Smooth muscle cell (in vitro differentiated cells): ENCODE results near the gene LCN6. TPM values are rescaled to one million over a fixed set of nuclear protein-coding genes. Genes with fewer than 3 reads are reported as not detected.
"Not testable (repeated sequence)": the region's sequence is repeated elsewhere in the genome, so short reads cannot be mapped to it uniquely, and the experiment has no call there.

Experiments used
- DNase-seq: peaks from one replicate; lab custom pipeline; 2025; ENCODE audit not compliant: unreplicated experiment; lab: John Stamatoyannopoulos, UW
- H2AFZ ChIP-seq: fragments of 200-600 bp; sonication (generic); 2 replicates; pipeline ENCODE4 v1.6.0; 2016; ENCODE audit warnings: antibody characterized with exemption, low read depth, mild to moderate bottlenecking
- H3F3A ChIP-seq: fragments of 200-600 bp; sonication (generic); 2 replicates; pipeline ENCODE4 v1.6.0; 2017; ENCODE audit warnings: antibody characterized with exemption, low read depth
- H3K27ac ChIP-seq: fragments of 200-600 bp; sonication (generic); 2 replicates; pipeline ENCODE4 v1.5.1; 2016; ENCODE audit warnings: low read depth, mild to moderate bottlenecking
- H3K27me3 ChIP-seq: fragments of 200-600 bp; sonication (generic); 2 replicates; pipeline ENCODE4 v1.6.1; 2016; ENCODE audit warnings: low read depth, mild to moderate bottlenecking
- H3K36me3 ChIP-seq: fragments of 200-600 bp; sonication (generic); 2 replicates; pipeline ENCODE4 v1.5.1; 2016; ENCODE audit warnings: low read depth
- H3K4me1 ChIP-seq: fragments of 200-600 bp; sonication (generic); 2 replicates; pipeline ENCODE4 v1.5.1; 2016; ENCODE audit warnings: low read depth
- H3K4me2 ChIP-seq: fragments of 200-600 bp; sonication (generic); 2 replicates; pipeline ENCODE4 v1.6.0; 2016; ENCODE audit warnings: mild to moderate bottlenecking
- H3K4me3 ChIP-seq: fragments of 200-600 bp; sonication (generic); 2 replicates; pipeline ENCODE4 v1.5.1; 2016; ENCODE audit warnings: mild to moderate bottlenecking
- H3K79me2 ChIP-seq: fragments of 200-600 bp; sonication (generic); 2 replicates; pipeline ENCODE4 v1.6.0; 2016; ENCODE audit warnings: low read depth, mild to moderate bottlenecking
- H3K9ac ChIP-seq: fragments of 200-600 bp; sonication (generic); 2 replicates; pipeline ENCODE4 v1.6.0; 2016; ENCODE audit warnings: low read depth
- H3K9me3 ChIP-seq: fragments of 200-600 bp; sonication (generic); replicated peaks from 2 replicates; pipeline ENCODE4 v1.5.1; 2016; ENCODE audit warnings: low read depth
- H4K20me1 ChIP-seq: fragments of 200-600 bp; sonication (generic); 2 replicates; pipeline ENCODE4 v1.6.0; 2016; ENCODE audit warnings: low read depth
- whole genome bisulfite sequencing: methylation state at CpG from one replicate; pipeline ENCODE4 v1.1.7; 2016; ENCODE audit warnings: low lambda C conversion rate; 5-methylcytosine and 5-hydroxymethylcytosine counted together
- polyA plus RNA-seq: library from polyadenylated mRNA; unstranded; fragments of >200 nt; fragmentation: Nextera tagmentation; extraction: Ambion mirVana; gene quantifications from 2 replicates; pipeline ENCODE4 v1.2.1, GENCODE V29; 2016
- total RNA-seq: library from RNA; depleted of rRNA; stranded (reverse); fragments of >200 nt; gene quantifications from 2 replicates; pipeline ENCODE4 v1.2.3, GENCODE V29; 2014
- TF ChIP-seq, protein P1 (sequence below): fragments of 200-600 bp; sonication (generic); IDR thresholded peaks from 2 replicates; pipeline ENCODE4 v1.5.1; 2017; ENCODE audit warnings: borderline replicate concordance, mild to moderate bottlenecking, antibody characterized with exemption; ENCODE audit not compliant: insufficient read depth, poor library complexity, severe bottlenecking

Gene LCN6
- total and polyA plus RNA-seq, 2 experiments from 2014 or later: not detected

DNA sequence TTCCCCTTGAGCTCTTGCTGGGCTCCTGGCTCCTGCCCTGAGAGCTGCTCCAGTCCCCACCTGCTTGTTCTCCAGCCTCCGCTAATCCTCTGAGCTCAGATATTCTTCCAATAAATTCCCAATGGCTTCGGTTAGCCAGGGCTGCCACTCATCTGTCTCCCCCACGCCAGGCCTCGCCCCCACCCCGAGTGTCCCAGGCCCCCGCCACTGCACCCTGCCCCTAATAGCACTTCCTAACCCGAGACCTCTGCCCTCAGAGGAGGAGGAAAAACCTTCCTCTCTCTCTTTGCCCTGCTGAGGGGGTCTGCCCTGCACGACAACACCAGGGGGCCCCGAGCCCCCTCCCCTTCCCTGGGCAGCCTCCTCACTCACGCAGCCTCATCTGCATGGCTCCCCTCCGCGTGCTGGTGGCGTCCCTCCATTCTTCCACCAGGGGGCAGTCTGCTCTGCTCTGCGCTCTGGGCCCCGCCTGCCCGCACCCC is 21.4 kb upstream of the LCN6 start:
- H3K27ac ChIP-seq: no peak overlapping the region
- peaks cover 6% of the 10 kb centered on the region for H3K27me3 ChIP-seq
- no peak overlapping the region for H3K4me3 ChIP-seq
- WGBS: 40% methylated on average over 2 of the region's 16 CpGs
- no peaks in the 10 kb centered on the region for H3F3A ChIP-seq
- DNase-seq: no peak
- H3K4me1 ChIP-seq: no peaks in the 10 kb centered on the region
- H3K36me3 ChIP-seq: no peaks in the 10 kb centered on the region
- no peak overlapping the region for H3K4me2 ChIP-seq
- H2AFZ ChIP-seq: no peak overlapping the region
- no peaks in the 10 kb centered on the region for H3K9me3 ChIP-seq
- no peak overlapping the region for H3K9ac ChIP-seq
- H4K20me1 ChIP-seq: no peaks in the 10 kb centered on the region
- no peaks in the 10 kb centered on the region for H3K79me2 ChIP-seq
- TF ChIP-seq, protein P1, sequence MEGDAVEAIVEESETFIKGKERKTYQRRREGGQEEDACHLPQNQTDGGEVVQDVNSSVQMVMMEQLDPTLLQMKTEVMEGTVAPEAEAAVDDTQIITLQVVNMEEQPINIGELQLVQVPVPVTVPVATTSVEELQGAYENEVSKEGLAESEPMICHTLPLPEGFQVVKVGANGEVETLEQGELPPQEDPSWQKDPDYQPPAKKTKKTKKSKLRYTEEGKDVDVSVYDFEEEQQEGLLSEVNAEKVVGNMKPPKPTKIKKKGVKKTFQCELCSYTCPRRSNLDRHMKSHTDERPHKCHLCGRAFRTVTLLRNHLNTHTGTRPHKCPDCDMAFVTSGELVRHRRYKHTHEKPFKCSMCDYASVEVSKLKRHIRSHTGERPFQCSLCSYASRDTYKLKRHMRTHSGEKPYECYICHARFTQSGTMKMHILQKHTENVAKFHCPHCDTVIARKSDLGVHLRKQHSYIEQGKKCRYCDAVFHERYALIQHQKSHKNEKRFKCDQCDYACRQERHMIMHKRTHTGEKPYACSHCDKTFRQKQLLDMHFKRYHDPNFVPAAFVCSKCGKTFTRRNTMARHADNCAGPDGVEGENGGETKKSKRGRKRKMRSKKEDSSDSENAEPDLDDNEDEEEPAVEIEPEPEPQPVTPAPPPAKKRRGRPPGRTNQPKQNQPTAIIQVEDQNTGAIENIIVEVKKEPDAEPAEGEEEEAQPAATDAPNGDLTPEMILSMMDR: peak; percentile 46

DNA sequence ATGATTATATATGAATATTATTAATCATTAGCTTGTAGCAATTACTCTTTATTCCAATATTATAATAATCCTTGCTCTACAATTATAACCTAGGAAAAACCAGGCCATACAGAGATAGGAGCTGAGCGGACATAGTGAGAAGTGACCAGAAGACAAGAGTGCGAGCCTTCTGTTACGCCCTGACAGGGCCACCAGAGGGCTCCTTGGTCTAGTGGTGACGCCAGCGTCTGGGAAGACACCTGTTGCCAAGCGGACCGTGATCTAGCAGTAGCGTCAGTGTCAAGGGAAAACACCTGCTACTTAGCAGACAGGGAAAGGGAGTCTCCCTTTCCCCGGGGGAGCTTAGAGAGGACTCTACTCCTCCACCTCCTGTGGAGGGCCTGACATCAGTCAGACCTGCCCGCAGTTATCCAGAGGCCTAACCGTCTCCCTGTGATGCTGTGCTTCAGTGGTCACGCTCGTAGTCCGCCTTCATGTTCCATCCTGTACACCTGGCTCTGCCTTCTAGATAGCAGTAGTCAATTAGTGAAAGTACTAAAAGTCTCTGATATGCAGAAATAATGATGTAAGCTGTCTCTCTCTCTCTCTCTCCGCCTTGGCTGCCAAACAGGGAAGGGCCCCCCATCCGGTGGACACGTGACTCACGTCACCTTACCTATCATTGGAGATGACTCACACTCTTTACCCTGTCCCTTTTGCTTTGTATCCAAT is 18.2 kb upstream of the LCN6 start:
- H3K27ac ChIP-seq, H3K27me3 ChIP-seq, H3K4me2 ChIP-seq, H3K9ac ChIP-seq, H3K4me1 ChIP-seq, H3K36me3 ChIP-seq, H2AFZ ChIP-seq, H3K9me3 ChIP-seq, H3K79me2 ChIP-seq, H4K20me1 ChIP-seq, H3F3A ChIP-seq, H3K4me3 ChIP-seq, DNase-seq: not testable (repeated sequence)
- WGBS: 47% methylated on average over 18 of the region's 18 CpGs
- TF ChIP-seq, protein P1: peak; percentile 44

DNA sequence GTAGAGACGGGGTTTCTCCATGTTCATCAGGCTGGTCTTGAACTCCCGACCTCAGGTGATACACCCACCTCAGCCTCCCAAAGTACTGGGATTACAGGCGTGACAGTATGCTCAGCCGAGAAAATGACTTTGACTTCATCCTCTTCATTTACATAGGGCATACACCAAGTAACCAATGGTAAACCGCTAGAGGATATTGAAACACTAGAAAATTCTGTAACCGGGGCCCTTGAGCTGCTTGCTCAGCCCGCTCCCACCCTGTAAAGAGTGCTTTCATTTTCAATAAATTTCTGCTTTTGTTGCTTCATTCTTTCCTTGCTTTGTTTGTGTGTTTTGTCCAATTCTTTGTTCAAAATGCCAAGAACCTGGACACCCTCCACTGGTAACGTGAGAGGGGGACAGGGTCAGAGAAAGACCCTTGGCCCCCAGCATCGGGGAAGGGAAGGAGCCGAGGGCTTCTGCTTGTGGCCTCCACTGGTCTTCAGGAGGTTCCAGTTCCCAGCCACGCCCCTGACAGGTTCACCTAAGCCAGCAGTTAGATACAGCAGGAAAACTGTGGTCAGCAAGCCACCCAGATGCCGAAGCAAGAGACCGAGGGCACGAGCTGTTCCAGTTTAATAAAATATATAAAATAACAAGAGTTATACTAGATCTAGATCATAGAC is 17.6 kb upstream of the LCN6 start:
- DNase-seq: not testable (repeated sequence)

DNA sequence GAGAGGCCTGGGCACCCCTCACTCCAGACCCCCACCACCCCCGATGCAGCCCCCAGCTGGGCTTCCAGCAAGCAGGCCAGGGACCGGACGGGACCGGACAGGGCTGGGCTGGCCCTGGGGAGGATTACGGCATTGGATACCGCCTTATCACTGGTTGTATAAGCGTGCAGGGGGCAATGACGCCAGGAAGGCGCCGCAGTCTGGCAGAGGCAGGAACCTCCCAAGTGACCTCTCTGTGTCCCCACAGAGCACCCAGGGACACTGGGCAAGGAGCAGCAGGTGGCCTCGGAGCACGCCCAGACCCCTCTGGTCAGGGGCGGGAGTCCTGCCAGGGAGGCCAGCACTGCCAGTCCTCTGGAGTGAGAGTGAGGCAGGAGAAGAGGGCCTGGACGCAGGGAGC is 16.7 kb upstream of the LCN6 start:
- H3K9ac ChIP-seq: no peak overlapping the region
- H3K9me3 ChIP-seq: no peaks in the 10 kb centered on the region
- no peaks in the 10 kb centered on the region for H3K79me2 ChIP-seq
- no peaks in the 10 kb centered on the region for H3K36me3 ChIP-seq
- TF ChIP-seq, protein P1: no peak
- H3F3A ChIP-seq: no peaks in the 10 kb centered on the region
- no peak overlapping the region for H3K4me3 ChIP-seq
- peaks cover 3% of the 10 kb centered on the region for H3K4me1 ChIP-seq
- H3K27me3 ChIP-seq: peaks cover 6% of the 10 kb centered on the region
- no peak for DNase-seq
- WGBS: 96% methylated on average over 14 of the region's 14 CpGs
- no peaks in the 10 kb centered on the region for H4K20me1 ChIP-seq
- no peak overlapping the region for H3K4me2 ChIP-seq
- no peak overlapping the region for H2AFZ ChIP-seq
- H3K27ac ChIP-seq: no peak overlapping the region

More for the DNA sequence above, 17.6 kb upstream of the LCN6 start:
- H3K4me1 ChIP-seq, H3F3A ChIP-seq, H4K20me1 ChIP-seq, H3K4me3 ChIP-seq, H3K9ac ChIP-seq, H3K36me3 ChIP-seq, H3K27ac ChIP-seq, H3K4me2 ChIP-seq, H3K9me3 ChIP-seq, H2AFZ ChIP-seq, H3K27me3 ChIP-seq, H3K79me2 ChIP-seq: not testable (repeated sequence)
- WGBS: 89% methylated on average over 14 of the region's 14 CpGs
